NCI-H774 (cell line): Measurements from ENCODE around the gene MYO18B.

ENCODE experiments used
- DNase-seq: peaks from one replicate; lab custom pipeline; 2025; lab: John Stamatoyannopoulos, UW

Gene MYO18B

GRCh38 chr22:25823276-25823675 lies 81.3 kb downstream of the MYO18B start:
- no peak for DNase-seq

DNA sequence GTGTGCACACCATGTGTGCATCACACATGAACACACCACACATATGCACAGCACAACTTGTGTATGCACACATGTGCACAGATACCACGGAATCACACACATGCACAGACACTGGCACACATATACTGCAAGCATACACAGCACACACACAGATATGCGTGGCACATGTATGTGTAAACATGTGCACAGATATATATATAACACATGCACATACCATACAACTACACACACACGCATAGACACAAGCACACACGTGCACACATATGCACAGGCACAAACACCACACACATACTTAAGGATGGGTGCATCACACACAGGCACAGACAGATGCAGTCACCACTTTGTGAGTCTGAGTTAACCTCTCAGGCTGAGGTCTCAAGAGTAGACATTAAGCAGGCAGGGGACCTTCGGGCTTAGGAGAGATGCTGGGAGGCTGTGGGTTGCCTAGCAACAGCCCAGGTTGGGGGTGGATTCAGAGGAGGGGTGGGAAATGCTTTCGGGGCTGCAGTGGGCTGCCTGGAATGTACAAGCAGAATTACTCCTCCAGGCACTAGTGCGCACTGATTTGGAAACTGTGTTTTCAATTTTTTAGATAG lies 82.9 kb downstream of the MYO18B start:
- DNase-seq, result no peak

DNA sequence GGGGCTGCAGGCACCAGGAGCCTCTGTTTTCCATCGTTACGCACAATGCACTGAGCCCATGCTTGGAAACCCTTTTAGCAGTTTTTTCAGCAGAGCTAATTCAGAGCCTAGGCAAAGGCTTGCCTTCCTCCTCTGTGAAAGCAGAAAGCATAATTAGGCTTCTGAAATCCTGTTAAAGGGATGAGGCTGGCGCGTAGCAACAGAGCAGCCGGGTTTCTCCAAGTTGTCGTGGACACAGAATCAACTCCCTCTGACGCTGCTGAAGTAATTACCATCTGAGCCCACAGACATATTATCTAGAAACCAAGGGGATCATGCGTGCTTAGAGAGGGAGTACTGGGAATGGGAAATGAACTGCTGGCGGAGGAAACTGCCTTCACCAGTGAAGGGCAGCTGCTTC lies 85.4 kb downstream of the MYO18B start:
- DNase-seq, result no peak

DNA sequence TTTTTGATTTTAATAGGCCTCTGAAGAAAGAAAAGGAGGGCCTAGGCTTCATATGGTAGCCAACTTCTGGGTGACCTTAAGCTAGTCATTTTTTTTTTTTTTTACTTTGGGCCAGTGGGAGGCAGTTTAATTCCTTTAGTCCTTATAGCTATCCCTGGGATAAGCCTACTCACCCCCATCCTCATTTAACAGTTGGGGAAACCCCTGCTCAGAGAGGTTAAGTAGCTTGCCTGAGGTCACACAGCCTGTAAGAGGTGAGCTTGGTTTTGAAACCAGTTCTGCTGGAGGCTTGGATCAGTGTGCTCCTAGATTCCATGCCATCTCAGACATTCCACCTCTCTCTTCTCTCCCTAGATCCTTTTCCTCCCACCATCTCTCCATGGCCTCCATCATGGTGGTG lies 86.4 kb downstream of the MYO18B start:
- DNase-seq, result no peak

DNA sequence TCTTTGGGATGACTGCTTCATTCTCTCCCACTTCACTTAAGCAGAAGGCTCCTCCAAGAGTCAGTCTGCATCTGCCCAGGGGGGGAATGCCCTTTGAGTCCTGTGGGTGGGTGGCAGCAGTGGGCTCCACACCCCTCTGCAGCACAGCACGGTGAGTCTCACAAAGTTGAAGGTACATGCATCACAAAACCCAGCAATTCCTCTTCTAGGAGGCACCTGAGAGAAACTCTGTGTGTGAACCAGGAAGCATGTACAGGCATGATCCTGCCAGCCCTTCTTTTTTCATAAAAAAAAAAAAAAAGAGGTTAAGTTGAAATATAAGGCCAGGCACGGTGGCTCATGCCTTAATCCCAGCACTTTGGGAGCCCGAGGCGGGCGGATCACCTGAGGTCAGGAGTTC lies 87.2 kb downstream of the MYO18B start:
- DNase-seq, result no peak

GRCh38 chr22:25829808-25830777 lies 88.1 kb downstream of the MYO18B start:
- no peak for DNase-seq

DNA sequence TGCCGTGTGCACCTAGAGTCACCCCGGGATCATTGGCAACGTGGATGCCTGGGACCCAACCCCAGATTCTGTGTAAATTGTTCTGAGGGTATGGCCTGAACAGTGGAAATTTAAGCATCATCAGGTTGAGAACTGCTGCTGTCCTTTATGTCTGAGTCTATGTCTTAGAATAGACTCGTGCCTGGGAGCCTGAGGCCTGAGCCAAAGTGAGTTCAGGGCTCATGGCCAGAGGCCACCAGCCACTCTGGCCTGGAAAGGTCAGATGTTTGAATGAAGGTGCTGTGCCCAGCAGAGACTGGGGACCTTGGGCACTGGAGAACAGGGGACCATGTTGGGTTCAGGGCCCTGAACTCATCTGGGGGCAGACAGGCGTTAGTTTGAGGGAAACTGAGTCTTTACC lies 91.1 kb downstream of the MYO18B start:
- DNase-seq, result no peak

DNA sequence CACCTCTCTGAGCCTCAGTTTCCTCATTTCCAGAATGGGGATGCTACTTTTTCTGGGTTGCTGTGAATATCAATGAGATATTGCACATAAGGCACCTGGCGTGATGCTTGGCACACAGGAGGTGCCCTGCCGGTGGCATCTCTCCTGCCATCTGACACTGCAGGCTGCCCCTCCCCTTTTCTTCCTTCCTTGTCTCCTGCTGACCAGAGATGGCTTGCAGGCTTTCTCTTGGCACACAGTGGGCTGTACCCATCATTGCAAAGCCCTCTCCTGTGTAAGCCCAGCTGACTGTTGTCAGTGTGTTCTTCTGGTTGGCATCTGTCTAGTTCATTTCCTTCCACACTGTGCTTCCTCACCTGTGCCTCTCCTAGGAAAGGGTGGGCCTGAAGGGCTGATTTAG lies 91.7 kb downstream of the MYO18B start:
- no peak for DNase-seq

- no peak for DNase-seq
These were observed 92.5 kb downstream of the MYO18B start for GRCh38 chr22:25834490-25834889.

DNA sequence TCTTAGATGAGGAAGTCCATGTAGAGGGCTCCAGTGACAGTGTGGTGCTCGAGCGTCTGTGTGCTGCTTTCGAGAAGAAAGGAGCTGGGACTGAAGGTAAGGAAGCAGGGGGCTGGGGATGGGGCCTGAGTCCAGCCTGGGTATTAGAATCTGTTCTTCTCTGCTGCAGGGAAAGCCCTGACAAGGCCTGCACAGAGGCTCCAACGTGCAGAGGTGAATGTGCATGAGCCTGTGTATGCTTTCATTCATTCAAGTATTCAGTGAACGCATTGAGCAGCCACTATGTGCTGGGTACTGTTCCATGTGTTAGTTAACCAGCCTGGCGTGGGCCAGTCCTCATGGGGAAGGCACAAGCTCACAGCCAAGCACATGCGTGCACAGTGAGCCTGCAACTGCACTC lies 93.4 kb downstream of the MYO18B start:
- no peak for DNase-seq

DNA sequence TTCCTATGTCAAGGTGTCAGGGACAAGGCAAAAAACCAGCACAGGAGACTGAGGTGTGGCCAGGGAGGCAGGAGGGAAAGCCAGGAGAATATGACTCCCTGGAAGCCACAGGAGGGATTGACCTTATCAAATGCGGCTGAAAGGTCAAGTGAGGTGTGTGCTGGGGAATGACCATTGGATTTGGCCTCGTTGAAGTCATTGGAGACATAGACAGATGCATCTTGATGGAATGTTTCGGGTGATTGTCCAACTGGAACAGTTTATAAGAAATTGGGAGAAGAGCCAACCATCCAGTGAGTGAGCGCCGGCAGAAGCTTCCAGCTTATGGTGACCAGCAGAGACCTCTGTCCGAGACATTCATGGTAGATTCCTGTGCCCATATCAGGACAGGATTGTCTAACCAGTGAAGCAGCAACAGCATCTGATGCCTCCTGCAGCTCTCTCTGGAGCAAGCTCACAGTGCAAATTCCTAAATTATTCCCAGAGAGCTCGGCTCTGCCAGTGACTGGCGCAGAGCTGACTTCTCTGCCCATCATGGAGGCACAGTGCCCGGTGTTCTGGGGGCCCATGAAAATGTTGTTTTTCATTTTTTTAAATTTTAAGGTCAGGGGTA lies 95.4 kb downstream of the MYO18B start:
- DNase-seq, result no peak

- no peak for DNase-seq
These were observed 97.2 kb downstream of the MYO18B start for GRCh38 chr22:25838960-25839741.

- no peak for DNase-seq
These were observed 97.8 kb downstream of the MYO18B start for GRCh38 chr22:25839755-25840154.

- no peak for DNase-seq
These were observed 98.2 kb downstream of the MYO18B start for GRCh38 chr22:25840167-25840566.

- no peak for DNase-seq
These were observed 98.9 kb downstream of the MYO18B start for GRCh38 chr22:25840891-25841290.

DNA sequence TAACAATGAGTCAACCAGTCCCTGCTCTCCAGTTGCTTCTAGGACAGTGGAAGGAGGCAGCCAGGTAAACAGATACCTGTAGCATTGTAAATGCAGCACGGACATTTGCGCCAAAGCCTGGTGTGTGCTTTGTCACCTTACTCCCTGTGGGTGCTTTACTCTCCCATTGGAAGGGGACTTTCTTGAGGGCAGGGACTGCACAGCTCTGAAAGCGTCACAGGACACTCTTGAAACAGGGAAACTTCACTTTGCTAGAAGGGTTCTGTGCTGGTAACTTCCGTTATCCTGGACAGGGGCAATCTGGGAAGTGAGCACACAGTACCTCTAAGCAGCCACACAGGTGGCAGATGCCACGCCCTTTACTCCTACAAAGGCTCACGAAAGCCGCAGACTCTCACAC lies 99.8 kb downstream of the MYO18B start:
- DNase-seq, result peak; percentile 8

DNA sequence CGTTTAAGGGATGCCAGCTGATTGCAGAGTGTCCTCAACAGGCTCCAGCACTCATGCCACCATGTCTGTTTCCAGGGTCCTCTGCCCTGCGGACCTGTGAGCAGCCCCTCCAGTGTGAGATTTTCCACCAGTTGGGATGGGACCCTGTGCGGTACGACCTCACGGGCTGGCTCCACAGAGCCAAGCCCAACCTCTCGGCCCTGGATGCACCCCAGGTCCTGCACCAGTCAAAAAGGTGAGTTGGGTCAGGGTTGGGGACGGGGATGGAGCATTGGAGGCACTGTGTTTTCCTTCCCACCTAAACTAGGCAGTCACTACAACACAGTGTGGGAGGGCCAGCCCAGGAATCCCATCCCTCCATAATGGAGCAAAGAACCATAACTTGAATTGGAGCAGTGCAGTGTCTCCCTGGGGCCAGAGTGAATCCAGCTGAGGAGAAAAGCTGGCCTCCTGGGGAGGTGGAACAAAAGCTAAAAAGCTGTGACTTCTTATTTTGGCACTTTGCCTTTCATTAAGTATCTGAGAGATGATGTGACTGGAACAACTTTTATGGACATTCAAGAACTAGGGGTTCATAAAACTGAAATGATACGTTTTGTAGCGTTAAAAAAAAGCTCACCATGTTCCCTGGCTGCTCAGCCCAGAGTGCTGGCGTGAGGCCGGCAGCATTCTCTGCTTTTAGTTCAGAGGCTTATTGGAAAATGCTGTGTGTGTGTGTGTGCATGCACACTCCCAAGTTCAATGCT lies 101.8 kb downstream of the MYO18B start:
- DNase-seq, result no peak

- no peak for DNase-seq
These were observed 102.6 kb downstream of the MYO18B start for GRCh38 chr22:25844601-25845000.

GRCh38 chr22:25845985-25846745 lies 104.2 kb downstream of the MYO18B start:
- no peak for DNase-seq

GRCh38 chr22:25847451-25847850 lies 105.5 kb downstream of the MYO18B start:
- DNase-seq, result no peak

GRCh38 chr22:25848954-25849353 lies 107.0 kb downstream of the MYO18B start:
- DNase-seq, result no peak
